ENCODE data around the gene MANF. TPM values are rescaled to one million over a fixed set of nuclear protein-coding genes. Genes with fewer than 3 reads are reported as not detected.

MANF gene
- total and polyA plus RNA-seq, 2 of the 13 experiments (the other 11 are each of a cell fraction or from before 2014, with no cell fraction given), result 55.4 to 269 TPM

DNA sequence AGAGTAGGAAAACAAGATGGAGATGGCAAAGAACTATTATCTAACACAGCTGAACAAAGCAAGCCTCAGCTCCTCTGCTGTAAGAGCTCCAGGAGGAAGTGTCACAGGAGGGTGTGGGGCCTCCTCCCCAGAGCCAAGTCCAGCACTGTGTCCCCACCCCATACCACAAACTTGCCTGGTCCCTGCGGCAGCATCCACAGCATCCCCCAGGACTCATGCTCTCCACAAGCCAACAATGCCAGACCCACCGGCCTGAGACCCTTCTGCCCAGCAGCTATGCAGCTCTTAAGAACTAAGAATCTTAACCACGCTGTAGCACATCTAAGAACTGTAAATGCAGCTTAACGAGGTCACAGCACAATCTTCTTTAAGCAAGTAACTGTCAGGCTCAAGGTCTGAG, 15.1 kb downstream of the MANF start:
- DNase-seq (ENCODE audit: low spot score) (no peak), ATAC-seq (no peak), FAIRE-seq (no peak)
- intact Hi-C loops (cut with micrococcal nuclease; ENCODE audit: unreplicated experiment), result no loop called here
- BruUV-seq (replicated peaks), result no TSS peak
- Histone ChIP-seq H3K9ac (ENCODE audit: insufficient read depth, low read depth, low read length) (no peak overlapping the region), H2AFZ (ENCODE audit: low read length) (no peak overlapping the region), H3K27ac (ENCODE audit: extremely low read length, insufficient read depth, low read length) (no peak overlapping the region), H3K4me3 (replicated peaks in 1 of 3; ENCODE audit: insufficient read depth in 1 of 3, low read depth in 2 of 3, low read length in 3 of 3) (no peak overlapping the region), H4K20me1 (ENCODE audit: insufficient read depth, low read length) (0 out of 2 replicates have a peak, but pooled peaks cover 6% of the 10 kb centered on the region), H3K79me2 (ENCODE audit: insufficient read depth, low read length) (peaks cover 4% of the 10 kb centered on the region), H3K9me3 (ENCODE audit: low read length) (no peaks in the 10 kb centered on the region), H3K4me2 (ENCODE audit: low read depth, low read length) (no peak overlapping the region), H3K4me1 (ENCODE audit: insufficient read depth, low read length) (no peaks in the 10 kb centered on the region), H3K27me3 (ENCODE audit: control insufficient read depth in 1 of 2, insufficient read depth in 2 of 2, low read length in 2 of 2) (no peaks in the 10 kb centered on the region), H3K36me3 (replicated peaks in 1 of 2; ENCODE audit: control insufficient read depth in 1 of 2, insufficient read depth in 2 of 2, low read length in 2 of 2) (peaks cover 25 to 70% of the 10 kb centered on the region in 2 experiments)
- 96% methylated on average over 4 of the region's 4 CpGs for WGBS (ENCODE audit: low lambda C conversion rate)
- in situ Hi-C loops (cut with HindIII; ENCODE audit: extremely low pct_ligation_motif_present, low pct_unique_long_range_greater_than_20kb), result no loop called here
- TF ChIP-seq NKX3-1 (CRISPR knock-in tag; IDR thresholded peaks at IDR 0.05) (no peak), ZNF792 (CRISPR knock-in tag; IDR thresholded peaks at IDR 0.05) (no peak), KMT2B (CRISPR knock-in tag; IDR thresholded peaks at IDR 0.05) (no peak), JDP2 (CRISPR knock-in tag; IDR thresholded peaks at IDR 0.05; ENCODE audit: borderline replicate concordance) (no peak), HNRNPLL (IDR thresholded peaks at IDR 0.05; ENCODE audit: low read depth, low read length, poor library complexity, severe bottlenecking) (no peak), ZNF432 (CRISPR knock-in tag; IDR thresholded peaks at IDR 0.05; ENCODE audit: borderline replicate concordance) (no peak), POGK (CRISPR knock-in tag; conservative IDR thresholded peaks at IDR 0.05) (no peak), ZNF616 (CRISPR knock-in tag; IDR thresholded peaks at IDR 0.05; ENCODE audit: low read depth) (no peak), ZNF296 (CRISPR knock-in tag; conservative IDR thresholded peaks at IDR 0.05) (no peak), ZNF431 (CRISPR knock-in tag; IDR thresholded peaks at IDR 0.05; ENCODE audit: borderline replicate concordance, low read depth) (no peak), IKZF4 (CRISPR knock-in tag; IDR thresholded peaks at IDR 0.05; ENCODE audit: borderline replicate concordance, low read depth, not compliant biosample characterization) (no peak), MXD4 (CRISPR knock-in tag; IDR thresholded peaks at IDR 0.05) (no peak), FOSL1 (CRISPR knock-in tag; IDR thresholded peaks at IDR 0.05; ENCODE audit: borderline replicate concordance) (no peak), ZNF282 (IDR thresholded peaks at IDR 0.05; ENCODE audit: partially characterized antibody) (no peak), ZNF776 (CRISPR knock-in tag; IDR thresholded peaks at IDR 0.05) (no peak), SMC3 (IDR thresholded peaks at IDR 0.05; ENCODE audit: low read length) (no peak), ZNF367 (CRISPR knock-in tag; IDR thresholded peaks at IDR 0.05; ENCODE audit: borderline replicate concordance) (no peak), ZNF737 (CRISPR knock-in tag; IDR thresholded peaks at IDR 0.05; ENCODE audit: borderline replicate concordance) (no peak)
- TF ChIP-seq, protein P1, sequence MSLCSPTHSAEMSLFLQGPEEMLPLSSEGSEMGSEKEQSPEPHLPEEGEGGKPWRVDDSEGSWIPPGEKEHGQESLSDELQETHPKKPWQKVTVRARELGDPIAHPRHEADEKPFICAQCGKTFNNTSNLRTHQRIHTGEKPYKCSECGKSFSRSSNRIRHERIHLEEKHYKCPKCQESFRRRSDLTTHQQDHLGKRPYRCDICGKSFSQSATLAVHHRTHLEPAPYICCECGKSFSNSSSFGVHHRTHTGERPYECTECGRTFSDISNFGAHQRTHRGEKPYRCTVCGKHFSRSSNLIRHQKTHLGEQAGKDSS (CRISPR knock-in tag; IDR thresholded peaks at IDR 0.05; ENCODE audit: borderline replicate concordance, low read depth), result no peak
- TF ChIP-seq, protein P2, sequence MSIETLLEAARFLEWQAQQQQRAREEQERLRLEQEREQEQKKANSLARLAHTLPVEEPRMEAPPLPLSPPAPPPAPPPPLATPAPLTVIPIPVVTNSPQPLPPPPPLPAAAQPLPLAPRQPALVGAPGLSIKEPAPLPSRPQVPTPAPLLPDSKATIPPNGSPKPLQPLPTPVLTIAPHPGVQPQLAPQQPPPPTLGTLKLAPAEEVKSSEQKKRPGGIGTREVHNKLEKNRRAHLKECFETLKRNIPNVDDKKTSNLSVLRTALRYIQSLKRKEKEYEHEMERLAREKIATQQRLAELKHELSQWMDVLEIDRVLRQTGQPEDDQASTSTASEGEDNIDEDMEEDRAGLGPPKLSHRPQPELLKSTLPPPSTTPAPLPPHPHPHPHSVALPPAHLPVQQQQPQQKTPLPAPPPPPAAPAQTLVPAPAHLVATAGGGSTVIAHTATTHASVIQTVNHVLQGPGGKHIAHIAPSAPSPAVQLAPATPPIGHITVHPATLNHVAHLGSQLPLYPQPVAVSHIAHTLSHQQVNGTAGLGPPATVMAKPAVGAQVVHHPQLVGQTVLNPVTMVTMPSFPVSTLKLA (IDR thresholded peaks at IDR 0.05), result no peak
- ChIA-PET CTCF (ENCODE audit: low intra/inter-chr PET ratio, low total read pairs) (no interaction called here), POLR2A (no interaction called here)

All from HepG2 (cell line).